Measurements from ENCODE around the gene BSG. TPM values are rescaled to one million over a fixed set of nuclear protein-coding genes. Genes with fewer than 3 reads are reported as not detected.
A peak's percentile ranks its signal among the peaks of the same experiment; 100 is the strongest.

The BSG gene
- polyA plus RNA-seq, 2 of the 4 experiments (the other 2 are of a cell fraction): 285 to 579 TPM

GRCh38 chr19:588093-588740, 15.8 kb downstream of the BSG start (continued):
- no peak for TF ChIP-seq HOXA7 (CRISPR knock-in tag; IDR thresholded peaks at IDR 0.05)
- no peak for TF ChIP-seq PBX3 (IDR thresholded peaks at IDR 0.05)
- no peak for TF ChIP-seq HDAC2 (IDR thresholded peaks at IDR 0.05)
- no peak for TF ChIP-seq ZFP36 (IDR thresholded peaks at IDR 0.05; ENCODE audit: borderline replicate concordance, partially characterized antibody)
- TF ChIP-seq MAFK (IDR thresholded peaks at IDR 0.05; ENCODE audit: partially characterized antibody): no peak
- TF ChIP-seq USF2 (IDR thresholded peaks at IDR 0.05): no peak
- TF ChIP-seq TP53 (CRISPR knock-in tag; IDR thresholded peaks at IDR 0.05): 0 out of 2 replicates have a peak, but pooled peaks have one; percentile 29
- TF ChIP-seq TFCP2L1 (CRISPR knock-in tag; IDR thresholded peaks at IDR 0.05): no peak
- no peak for TF ChIP-seq MAZ (IDR thresholded peaks at IDR 0.05; ENCODE audit: borderline replicate concordance, low read depth, low read length)
- no peak for TF ChIP-seq JUNB (IDR thresholded peaks at IDR 0.05)
- no peak for TF ChIP-seq BCL3 (IDR thresholded peaks at IDR 0.05)
- no peak for TF ChIP-seq EHMT2 (IDR thresholded peaks at IDR 0.05; ENCODE audit: low read depth)
- TF ChIP-seq E2F6 (IDR thresholded peaks at IDR 0.05; ENCODE audit: borderline replicate concordance, low read depth): no peak
- no peak for TF ChIP-seq KDM1A (IDR thresholded peaks at IDR 0.05; ENCODE audit: low read depth)
- TF ChIP-seq BHLHE40 (IDR thresholded peaks at IDR 0.05; ENCODE audit: low read depth, low read length): no peak
- TF ChIP-seq GATA3 (IDR thresholded peaks at IDR 0.05; ENCODE audit: borderline replicate concordance): no peak
- TF ChIP-seq SREBF2 (IDR thresholded peaks at IDR 0.05): no peak
- no peak for TF ChIP-seq REST (IDR thresholded peaks at IDR 0.05)
- no peak for TF ChIP-seq NFE2L2 (conservative IDR thresholded peaks at IDR 0.05; ENCODE audit: low read length)
- peak in 1 of 2 experiments; percentile 54; a peak in 2 of 5 replicates for TF ChIP-seq JUN (IDR thresholded peaks at IDR 0.05)

Measured in A549 (cell line).